Measurements from ENCODE around the gene ATG9A. TPM values are rescaled to one million over a fixed set of nuclear protein-coding genes. Genes with fewer than 3 reads are reported as not detected.

Gene ATG9A
- total RNA-seq, 1 donor from 2014 or later, result 52.9 TPM

DNA sequence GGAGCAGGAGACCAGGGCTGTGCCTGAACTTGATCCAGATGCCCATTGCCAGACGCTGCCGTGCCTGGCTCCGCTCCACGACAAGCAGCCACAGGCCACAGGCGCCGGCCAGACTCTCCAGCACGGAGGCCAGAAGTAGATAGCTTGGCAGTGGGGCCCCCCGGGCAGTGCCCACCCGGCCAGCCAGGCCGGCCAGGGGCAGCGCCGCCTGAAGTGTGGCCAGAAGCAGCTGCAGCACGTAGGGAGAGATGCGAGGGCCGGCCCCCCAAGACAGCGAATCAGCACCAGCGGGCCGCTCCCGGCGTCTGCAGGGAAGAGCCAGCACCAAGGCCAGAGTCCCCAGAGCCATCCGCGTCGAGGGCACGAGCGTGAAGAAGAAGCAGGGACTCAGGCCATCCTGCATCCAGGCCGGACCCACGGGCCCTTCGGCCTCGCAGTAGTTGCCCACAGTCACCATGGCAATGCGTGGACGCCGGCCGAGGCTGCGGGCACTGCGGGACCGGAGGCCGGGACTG lies 11.2 kb downstream of the ATG9A start:
- peaks cover 8% of the 10 kb centered on the region for H3K36me3 Mint-ChIP-seq
- peak overlapping the region; percentile 95 for H3K4me3 Mint-ChIP-seq
- TF ChIP-seq, protein P1, sequence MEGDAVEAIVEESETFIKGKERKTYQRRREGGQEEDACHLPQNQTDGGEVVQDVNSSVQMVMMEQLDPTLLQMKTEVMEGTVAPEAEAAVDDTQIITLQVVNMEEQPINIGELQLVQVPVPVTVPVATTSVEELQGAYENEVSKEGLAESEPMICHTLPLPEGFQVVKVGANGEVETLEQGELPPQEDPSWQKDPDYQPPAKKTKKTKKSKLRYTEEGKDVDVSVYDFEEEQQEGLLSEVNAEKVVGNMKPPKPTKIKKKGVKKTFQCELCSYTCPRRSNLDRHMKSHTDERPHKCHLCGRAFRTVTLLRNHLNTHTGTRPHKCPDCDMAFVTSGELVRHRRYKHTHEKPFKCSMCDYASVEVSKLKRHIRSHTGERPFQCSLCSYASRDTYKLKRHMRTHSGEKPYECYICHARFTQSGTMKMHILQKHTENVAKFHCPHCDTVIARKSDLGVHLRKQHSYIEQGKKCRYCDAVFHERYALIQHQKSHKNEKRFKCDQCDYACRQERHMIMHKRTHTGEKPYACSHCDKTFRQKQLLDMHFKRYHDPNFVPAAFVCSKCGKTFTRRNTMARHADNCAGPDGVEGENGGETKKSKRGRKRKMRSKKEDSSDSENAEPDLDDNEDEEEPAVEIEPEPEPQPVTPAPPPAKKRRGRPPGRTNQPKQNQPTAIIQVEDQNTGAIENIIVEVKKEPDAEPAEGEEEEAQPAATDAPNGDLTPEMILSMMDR (conservative IDR thresholded peaks at IDR 0.05), result no peak
- DNase-seq (ENCODE audit: extremely low spot score, unreplicated experiment), result peak; percentile 78
- H3K27ac Mint-ChIP-seq, result peak overlapping the region; percentile 99
- H3K4me1 Mint-ChIP-seq (ENCODE audit: unreplicated experiment), result peaks cover 18% of the 10 kb centered on the region
- H3K27me3 Mint-ChIP-seq, result no peaks in the 10 kb centered on the region
- no peaks in the 10 kb centered on the region for H3K9me3 Mint-ChIP-seq

DNA sequence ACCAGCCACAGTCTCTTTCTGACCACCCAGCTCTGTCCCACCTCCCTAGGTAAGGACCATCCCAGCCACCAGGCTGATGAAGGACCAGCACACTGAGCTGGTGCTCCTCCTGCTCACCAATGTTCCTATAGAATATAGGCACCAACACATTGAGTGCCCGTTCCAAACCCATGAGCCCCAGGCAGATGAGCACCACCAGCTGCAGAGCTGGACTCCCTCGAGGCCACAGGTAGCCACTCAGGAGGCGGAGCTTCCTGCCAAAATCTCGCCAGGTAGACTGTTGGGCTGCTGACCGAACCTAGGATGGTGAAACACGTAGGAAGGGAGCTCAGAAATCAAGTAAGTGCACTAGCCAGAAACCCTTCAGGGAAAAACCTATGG lies 12.9 kb downstream of the ATG9A start:
- DNase-seq (ENCODE audit: extremely low spot score, unreplicated experiment), result no peak
- Mint-ChIP-seq H3K9me3 (no peaks in the 10 kb centered on the region), H3K4me3 (peak overlapping the region; percentile 67), H3K27me3 (no peaks in the 10 kb centered on the region), H3K27ac (peak overlapping the region; percentile 52), H3K4me1 (ENCODE audit: unreplicated experiment) (peaks cover 18% of the 10 kb centered on the region), H3K36me3 (peaks cover 7% of the 10 kb centered on the region)
- TF ChIP-seq, protein P1 (conservative IDR thresholded peaks at IDR 0.05), result no peak

GRCh38 chr2:219215871-219216534 lies 13.4 kb downstream of the ATG9A start:
- peak overlapping the region; percentile 22 for H3K4me3 Mint-ChIP-seq
- DNase-seq (ENCODE audit: extremely low spot score, unreplicated experiment), result no peak
- no peaks in the 10 kb centered on the region for H3K27me3 Mint-ChIP-seq
- TF ChIP-seq, protein P1 (conservative IDR thresholded peaks at IDR 0.05), result no peak
- peak overlapping the region; percentile 52 for H3K27ac Mint-ChIP-seq
- H3K36me3 Mint-ChIP-seq, result peaks cover 3% of the 10 kb centered on the region
- peaks cover 18% of the 10 kb centered on the region for H3K4me1 Mint-ChIP-seq (ENCODE audit: unreplicated experiment)
- H3K9me3 Mint-ChIP-seq, result no peaks in the 10 kb centered on the region

DNA sequence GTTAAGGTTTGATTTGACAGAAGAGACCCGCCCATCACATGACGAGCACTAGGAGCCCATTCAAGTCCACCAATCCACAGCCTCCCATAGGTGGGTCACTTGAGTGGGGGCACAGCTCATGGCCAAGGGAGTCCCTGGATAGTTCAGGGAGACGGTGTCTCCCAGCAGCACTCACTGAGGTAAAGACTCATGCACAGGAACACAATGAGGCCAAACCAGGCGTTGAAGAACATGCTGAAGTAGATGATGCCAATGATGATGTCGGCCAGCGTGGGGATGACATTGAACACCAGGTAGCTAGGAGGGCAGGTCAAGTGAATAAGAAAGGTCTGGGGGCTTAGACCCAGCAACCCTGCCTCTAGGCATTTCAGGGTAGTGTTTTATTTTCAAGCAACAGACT lies 14.7 kb downstream of the ATG9A start:
- Mint-ChIP-seq H3K36me3 (peaks cover 3% of the 10 kb centered on the region), H3K9me3 (no peaks in the 10 kb centered on the region), H3K27me3 (no peaks in the 10 kb centered on the region), H3K4me1 (ENCODE audit: unreplicated experiment) (peaks cover 18% of the 10 kb centered on the region), H3K4me3 (no peak overlapping the region), H3K27ac (no peak overlapping the region)
- DNase-seq (ENCODE audit: extremely low spot score, unreplicated experiment), result no peak
- TF ChIP-seq, protein P1 (conservative IDR thresholded peaks at IDR 0.05), result no peak

GRCh38 chr2:219214141-219214540 lies 15.3 kb downstream of the ATG9A start:
- TF ChIP-seq, protein P1 (conservative IDR thresholded peaks at IDR 0.05), result no peak
- Mint-ChIP-seq H3K4me3 (no peak overlapping the region), H3K4me1 (ENCODE audit: unreplicated experiment) (peaks cover 14% of the 10 kb centered on the region), H3K27ac (no peak overlapping the region), H3K27me3 (no peaks in the 10 kb centered on the region), H3K9me3 (no peaks in the 10 kb centered on the region), H3K36me3 (no peaks in the 10 kb centered on the region)
- no peak for DNase-seq (ENCODE audit: extremely low spot score, unreplicated experiment)

Data from type B pancreatic cell (in vitro differentiated cells).